SK-N-SH (cell line): ENCODE data around the gene TARS1. TPM values are rescaled to one million over a fixed set of nuclear protein-coding genes. Genes with fewer than 3 reads are reported as not detected.

Experiments used
- CTCF ChIA-PET: fragments of 300-600, 350-600 bp; formaldehyde crosslinking; extraction: SDS; loops from one replicate; lab custom pipeline; 2021; lab: Yijun Ruan, JAX
- POLR2A ChIA-PET: fragments of 350-600 bp; sonication (Branson Sonifier 250); formaldehyde crosslinking; extraction: SDS; loops from one replicate; lab custom pipeline; 2020; ENCODE audit warnings: antibody characterized with exemption, inconsistent platforms; lab: Yijun Ruan, JAX
- DNase-seq: peaks from one replicate; pipeline ENCODE4 v3.0.0; 2012
- H2AFZ ChIP-seq: fragments of 200-600 bp; sonication (generic); 2 replicates; pipeline ENCODE4 v1.8.1; 2016; ENCODE audit warnings: antibody characterized with exemption, mild to moderate bottlenecking, low read depth
- H3F3A ChIP-seq: fragments of 200-600 bp; sonication (generic); replicated peaks from 2 replicates; pipeline ENCODE3; 2016; ENCODE audit warnings: antibody characterized with exemption, mild to moderate bottlenecking; ENCODE audit not compliant: insufficient read depth
- H3K27ac ChIP-seq, 2 experiments: fragments of 200-500 bp in 1 of 2; fragments of 200-600 bp in 1 of 2; sonication (Bioruptor generic) in 1 of 2; sonication (generic), shearing (Covaris generic) in 1 of 2; 2 replicates each; pipeline versions ENCODE4 v1.5.1 to v1.6.1; 2014 to 2016; ENCODE audit warnings: low read depth in 2 of 2, inconsistent platforms in 1 of 2, low read length in 1 of 2, mild to moderate bottlenecking in 1 of 2, mixed read lengths in 1 of 2
- H3K27me3 ChIP-seq: fragments of 200-600 bp; sonication (generic), shearing (Covaris generic); 2 replicates; pipeline ENCODE4 v1.6.1; 2016; ENCODE audit warnings: mixed run types; ENCODE audit not compliant: insufficient read depth
- H3K36me3 ChIP-seq, 2 experiments: fragments of 200-500 bp in 1 of 2; fragments of 200-600 bp in 1 of 2; sonication (Bioruptor generic) in 1 of 2; sonication (generic) in 1 of 2; replicated peaks in 1 of 2; 2 replicates each; pipeline versions ENCODE3 to v1.5.1; 2014 to 2016; ENCODE audit warnings: low read length in 1 of 2, mild to moderate bottlenecking in 1 of 2; ENCODE audit not compliant: insufficient read depth in 2 of 2, control insufficient read depth in 1 of 2
- H3K4me1 ChIP-seq, 2 experiments: fragments of 200-500 bp in 1 of 2; fragments of 200-600 bp in 1 of 2; sonication (Bioruptor generic) in 1 of 2; sonication (generic), shearing (Covaris generic) in 1 of 2; 2 replicates each; pipeline versions ENCODE4 v1.5.1 to v1.6.1; 2014 to 2016; ENCODE audit warnings: low read depth in 1 of 2, low read length in 1 of 2, mixed run types in 1 of 2; ENCODE audit not compliant: insufficient read depth in 2 of 2, control insufficient read depth in 1 of 2
- H3K4me2 ChIP-seq: fragments of 200-600 bp; sonication (generic), shearing (Covaris generic); 2 replicates; pipeline ENCODE4 v1.6.1; 2017; ENCODE audit warnings: mixed run types
- H3K4me3 ChIP-seq, 2 experiments: fragments of 200-500 bp in 1 of 2; fragments of 200-600 bp in 1 of 2; sonication (Bioruptor generic) in 1 of 2; sonication (generic), shearing (Covaris generic) in 1 of 2; 2 replicates each; pipeline versions ENCODE4 v1.5.1 to v1.8.1; 2014 to 2016; ENCODE audit warnings: low read depth in 2 of 2, inconsistent platforms in 1 of 2, low read length in 1 of 2, mild to moderate bottlenecking in 1 of 2, mixed read lengths in 1 of 2, moderate library complexity in 1 of 2
- H3K79me2 ChIP-seq: fragments of 200-600 bp; sonication (generic); 2 replicates; pipeline ENCODE4 v1.8.1; 2017; ENCODE audit warnings: mild to moderate bottlenecking; ENCODE audit not compliant: insufficient read depth
- H3K9ac ChIP-seq: fragments of 200-600 bp; sonication (generic); 2 replicates; pipeline ENCODE4 v1.6.1; 2017; ENCODE audit warnings: mixed run types
- H3K9me2 ChIP-seq: fragments of 200-600 bp; sonication (generic); 2 replicates; pipeline ENCODE4 v1.6.1; 2017; ENCODE audit warnings: mixed run types
- H3K9me3 ChIP-seq: fragments of 200-600 bp; sonication (generic); 2 replicates; pipeline ENCODE4 v1.6.1; 2017; ENCODE audit warnings: mixed run types, mild to moderate bottlenecking, moderate library complexity
- H4K20me1 ChIP-seq: fragments of 200-600 bp; sonication (generic); 2 replicates; pipeline ENCODE4 v1.6.1; 2017; ENCODE audit warnings: mild to moderate bottlenecking, mixed run types; ENCODE audit not compliant: insufficient read depth
- CHD2 ChIP-seq: fragments of 150-350 bp; IDR thresholded peaks from 2 replicates; pipeline ENCODE4 v1.6.1; 2018; ENCODE audit warnings: low read length; ENCODE audit not compliant: partially characterized antibody
- EP300 ChIP-seq, 2 experiments: IDR thresholded peaks; 2 replicates each; pipeline versions ENCODE4 v1.4.0 to v1.6.1; 2012; ENCODE audit warnings: borderline replicate concordance in 1 of 2, low read depth in 1 of 2, low read length in 1 of 2
- EZH2phosphoT487 ChIP-seq: fragments of 200-600 bp; sonication (generic); IDR thresholded peaks from 2 replicates; pipeline ENCODE4 v1.6.1; 2017; ENCODE audit warnings: low read depth, mixed run types, mild to moderate bottlenecking, antibody characterized with exemption, moderate library complexity, borderline replicate concordance
- FOSL2 ChIP-seq: IDR thresholded peaks from 2 replicates; pipeline ENCODE4 v1.4.0; 2012; ENCODE audit warnings: low read depth, mild to moderate bottlenecking, moderate library complexity, borderline replicate concordance
- FOXM1 ChIP-seq: IDR thresholded peaks from 2 replicates; pipeline ENCODE4 v1.4.0; 2012; ENCODE audit warnings: low read depth, mild to moderate bottlenecking
- GABPA ChIP-seq: IDR thresholded peaks from 2 replicates; pipeline ENCODE4 v1.4.0; 2012; ENCODE audit warnings: low read depth, mild to moderate bottlenecking
- GATA2 ChIP-seq: sonication (generic); formaldehyde crosslinking; IDR thresholded peaks from 2 replicates; pipeline ENCODE4 v1.5.0; 2020; ENCODE audit warnings: mild to moderate bottlenecking, missing genetic modification reagents
- JUND ChIP-seq: IDR thresholded peaks from 2 replicates; pipeline ENCODE4 v1.4.0; 2012
- MXI1 ChIP-seq: IDR thresholded peaks from 2 replicates; pipeline ENCODE4 v1.6.1; 2012; ENCODE audit warnings: mild to moderate bottlenecking, low read depth, low read length, improper control_type of control experiment
- POLR2AphosphoS5 ChIP-seq: IDR thresholded peaks from 2 replicates; pipeline ENCODE4 v1.6.1; 2012; ENCODE audit warnings: low read depth, low read length
- RAD21 ChIP-seq: IDR thresholded peaks from 2 replicates; pipeline ENCODE4 v1.6.1; 2012; ENCODE audit warnings: mild to moderate bottlenecking, low read length
- RCOR1 ChIP-seq: fragments of 150-350 bp; IDR thresholded peaks from 2 replicates; pipeline ENCODE4 v1.6.1; 2017; ENCODE audit warnings: antibody characterized with exemption, low read length
- RXRA ChIP-seq: IDR thresholded peaks from 2 replicates; pipeline ENCODE4 v1.4.0; 2012; ENCODE audit warnings: low read depth, mild to moderate bottlenecking, borderline replicate concordance
- TAF1 ChIP-seq: IDR thresholded peaks from 2 replicates; pipeline ENCODE4 v1.6.1; 2012; ENCODE audit warnings: low read depth, mild to moderate bottlenecking, low read length, moderate library complexity, borderline replicate concordance
- TCF12 ChIP-seq: IDR thresholded peaks from 2 replicates; pipeline ENCODE4 v1.4.0; 2012
- YY1 ChIP-seq: IDR thresholded peaks from 2 replicates; pipeline ENCODE4 v1.4.0; 2012; ENCODE audit warnings: low read depth, mild to moderate bottlenecking
- WGBS: methylation state at CpG from one replicate; pipeline ENCODE4 v1.1.6; 2017; ENCODE audit warnings: low lambda C conversion rate; 5-methylcytosine and 5-hydroxymethylcytosine counted together
- polyA plus RNA-seq, 3 experiments: library from polyadenylated mRNA; depleted of rRNA; stranded (reverse); fragments of >200 nt; gene quantifications; 2 replicates each; pipeline ENCODE4 v1.2.3, GENCODE V29; 2012
- TF ChIP-seq, protein P1 (sequence below): IDR thresholded peaks from 2 replicates; pipeline ENCODE4; 2012
- TF ChIP-seq, protein P2 (sequence below): IDR thresholded peaks from 2 replicates; pipeline ENCODE4 v1.4.0; 2012; ENCODE audit warnings: low read depth, borderline replicate concordance
- TF ChIP-seq, protein P3 (sequence below): IDR thresholded peaks from 2 replicates; pipeline ENCODE4 v1.4.0; 2012; ENCODE audit warnings: low read depth, borderline replicate concordance
- TF ChIP-seq, protein P4 (sequence below): fragments of 200-600 bp; sonication (generic); IDR thresholded peaks from 2 replicates; pipeline ENCODE4 v1.6.1; 2017; ENCODE audit warnings: antibody characterized with exemption, mild to moderate bottlenecking, moderate library complexity
- TF ChIP-seq, protein P5 (sequence below): IDR thresholded peaks from 2 replicates; pipeline ENCODE4 v1.4.0; 2012; ENCODE audit warnings: low read depth

Gene TARS1
- polyA plus RNA-seq, 1 of the 3 experiments (the other 2 are of a cell fraction): 58.4 TPM

DNA sequence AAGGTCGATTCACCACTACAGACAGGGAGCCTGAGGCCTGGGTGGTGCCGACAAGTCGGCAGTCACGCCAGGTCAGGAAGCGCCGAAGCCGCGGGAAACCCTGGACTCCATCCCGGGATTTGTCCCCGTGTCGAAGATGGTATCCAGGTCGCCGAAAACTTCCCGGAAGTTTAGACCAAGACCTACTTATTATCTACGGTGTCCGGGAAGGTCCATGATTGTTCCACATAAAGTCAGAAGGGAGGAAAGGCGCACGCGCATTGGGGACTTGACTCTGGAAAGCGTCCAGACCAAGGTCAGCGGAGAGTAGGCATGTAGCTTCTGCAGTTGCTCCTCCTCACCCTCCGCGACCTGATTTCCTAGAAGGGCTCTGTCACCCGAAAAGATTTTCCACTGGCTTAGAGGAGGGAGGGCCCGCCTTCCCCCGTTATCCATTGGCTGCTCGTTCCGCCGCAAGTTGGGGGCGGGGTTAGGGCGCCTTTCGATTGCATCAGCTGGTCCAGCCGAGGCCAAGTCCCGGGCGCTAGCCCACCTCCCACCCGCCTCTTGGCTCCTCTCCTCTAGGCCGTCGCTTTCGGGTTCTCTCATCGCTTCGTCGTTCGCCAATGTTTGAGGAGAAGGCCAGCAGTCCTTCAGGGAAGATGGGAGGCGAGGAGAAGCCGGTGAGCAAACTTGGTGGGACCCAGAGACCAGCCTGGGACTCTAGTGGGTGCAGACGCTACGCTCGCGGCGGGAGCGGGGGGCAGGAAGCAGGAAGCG lies at the start of gene TARS1 (continued):
- TF ChIP-seq, protein P1, sequence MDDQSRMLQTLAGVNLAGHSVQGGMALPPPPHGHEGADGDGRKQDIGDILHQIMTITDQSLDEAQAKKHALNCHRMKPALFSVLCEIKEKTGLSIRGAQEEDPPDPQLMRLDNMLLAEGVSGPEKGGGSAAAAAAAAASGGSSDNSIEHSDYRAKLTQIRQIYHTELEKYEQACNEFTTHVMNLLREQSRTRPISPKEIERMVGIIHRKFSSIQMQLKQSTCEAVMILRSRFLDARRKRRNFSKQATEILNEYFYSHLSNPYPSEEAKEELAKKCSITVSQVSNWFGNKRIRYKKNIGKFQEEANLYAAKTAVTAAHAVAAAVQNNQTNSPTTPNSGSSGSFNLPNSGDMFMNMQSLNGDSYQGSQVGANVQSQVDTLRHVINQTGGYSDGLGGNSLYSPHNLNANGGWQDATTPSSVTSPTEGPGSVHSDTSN: 0 out of 2 replicates have a peak, but pooled peaks have one; percentile 24
- peak; percentile 92 for TF ChIP-seq POLR2AphosphoS5
- TF ChIP-seq RAD21: no peak
- TF ChIP-seq, protein P2, sequence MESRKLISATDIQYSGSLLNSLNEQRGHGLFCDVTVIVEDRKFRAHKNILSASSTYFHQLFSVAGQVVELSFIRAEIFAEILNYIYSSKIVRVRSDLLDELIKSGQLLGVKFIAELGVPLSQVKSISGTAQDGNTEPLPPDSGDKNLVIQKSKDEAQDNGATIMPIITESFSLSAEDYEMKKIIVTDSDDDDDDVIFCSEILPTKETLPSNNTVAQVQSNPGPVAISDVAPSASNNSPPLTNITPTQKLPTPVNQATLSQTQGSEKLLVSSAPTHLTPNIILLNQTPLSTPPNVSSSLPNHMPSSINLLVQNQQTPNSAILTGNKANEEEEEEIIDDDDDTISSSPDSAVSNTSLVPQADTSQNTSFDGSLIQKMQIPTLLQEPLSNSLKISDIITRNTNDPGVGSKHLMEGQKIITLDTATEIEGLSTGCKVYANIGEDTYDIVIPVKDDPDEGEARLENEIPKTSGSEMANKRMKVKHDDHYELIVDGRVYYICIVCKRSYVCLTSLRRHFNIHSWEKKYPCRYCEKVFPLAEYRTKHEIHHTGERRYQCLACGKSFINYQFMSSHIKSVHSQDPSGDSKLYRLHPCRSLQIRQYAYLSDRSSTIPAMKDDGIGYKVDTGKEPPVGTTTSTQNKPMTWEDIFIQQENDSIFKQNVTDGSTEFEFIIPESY: no peak
- no peak for TF ChIP-seq TCF12
- TF ChIP-seq MXI1: no peak; the same call in 1 of the 2 replicates
- TF ChIP-seq GABPA: peak; percentile 78
- peak; percentile 62; the same call in 1 of the 2 replicates for TF ChIP-seq YY1
- TF ChIP-seq, protein P3, sequence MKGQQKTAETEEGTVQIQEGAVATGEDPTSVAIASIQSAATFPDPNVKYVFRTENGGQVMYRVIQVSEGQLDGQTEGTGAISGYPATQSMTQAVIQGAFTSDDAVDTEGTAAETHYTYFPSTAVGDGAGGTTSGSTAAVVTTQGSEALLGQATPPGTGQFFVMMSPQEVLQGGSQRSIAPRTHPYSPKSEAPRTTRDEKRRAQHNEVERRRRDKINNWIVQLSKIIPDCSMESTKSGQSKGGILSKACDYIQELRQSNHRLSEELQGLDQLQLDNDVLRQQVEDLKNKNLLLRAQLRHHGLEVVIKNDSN: peak; percentile 17; the same call in 1 of the 2 replicates
- no peak for TF ChIP-seq RXRA

DNA sequence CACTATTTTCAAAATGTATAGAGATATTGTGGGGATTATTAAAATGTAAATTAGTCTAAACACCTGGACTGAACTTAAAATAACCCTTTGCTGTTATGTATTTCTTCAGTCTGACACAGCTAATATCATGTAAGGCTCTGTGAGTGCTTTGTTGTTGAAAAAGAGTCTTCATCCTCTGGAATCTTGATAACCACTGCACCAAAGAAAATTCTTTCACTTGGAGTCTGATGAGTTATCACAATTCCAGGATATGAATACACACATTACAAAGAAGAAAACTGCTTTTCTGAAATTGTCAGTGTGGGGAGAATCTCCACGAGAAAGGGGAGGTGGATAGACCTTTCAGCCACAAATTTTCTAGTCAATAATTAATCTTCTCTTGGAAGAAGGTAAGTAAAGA lies 42.3 kb upstream of the TARS1 start:
- H3K4me2 ChIP-seq: no peak overlapping the region
- ChIA-PET CTCF (no interaction called here), POLR2A (no interaction called here)
- H3K79me2 ChIP-seq: no peaks in the 10 kb centered on the region
- no peaks in the 10 kb centered on the region for H3K36me3 ChIP-seq
- H3K4me1 ChIP-seq: peaks cover 3 to 11% of the 10 kb centered on the region in 2 experiments; a peak in 3 of 4 replicates
- no peaks in the 10 kb centered on the region for H4K20me1 ChIP-seq
- H3K9ac ChIP-seq: no peak overlapping the region
- DNase-seq: no peak
- H3K27me3 ChIP-seq: no peaks in the 10 kb centered on the region
- peaks cover 42% of the 10 kb centered on the region for H3F3A ChIP-seq
- no peak overlapping the region; the same call in 1 of the 2 replicates for H2AFZ ChIP-seq
- H3K27ac ChIP-seq: peak overlapping the region in 1 of 2 experiments; percentile 22; a peak in 1 of 4 replicates
- WGBS: 29% methylated on average over 1 of the region's 1 CpG
- no peak overlapping the region for H3K4me3 ChIP-seq
- H3K9me2 ChIP-seq: no peaks in the 10 kb centered on the region
- no peaks in the 10 kb centered on the region for H3K9me3 ChIP-seq
- TF ChIP-seq FOSL2 (no peak), TAF1 (no peak), JUND (no peak), RCOR1 (no peak), POLR2AphosphoS5 (no peak), FOXM1 (no peak), RXRA (no peak), EZH2phosphoT487 (no peak), CHD2 (no peak), GATA2 (no peak), MXI1 (no peak), EP300 (IDR thresholded peaks at IDR 0.05; ENCODE audit: borderline replicate concordance in 1 of 2, low read depth in 1 of 2, low read length in 1 of 2) (no peak)
- TF ChIP-seq, protein P4, sequence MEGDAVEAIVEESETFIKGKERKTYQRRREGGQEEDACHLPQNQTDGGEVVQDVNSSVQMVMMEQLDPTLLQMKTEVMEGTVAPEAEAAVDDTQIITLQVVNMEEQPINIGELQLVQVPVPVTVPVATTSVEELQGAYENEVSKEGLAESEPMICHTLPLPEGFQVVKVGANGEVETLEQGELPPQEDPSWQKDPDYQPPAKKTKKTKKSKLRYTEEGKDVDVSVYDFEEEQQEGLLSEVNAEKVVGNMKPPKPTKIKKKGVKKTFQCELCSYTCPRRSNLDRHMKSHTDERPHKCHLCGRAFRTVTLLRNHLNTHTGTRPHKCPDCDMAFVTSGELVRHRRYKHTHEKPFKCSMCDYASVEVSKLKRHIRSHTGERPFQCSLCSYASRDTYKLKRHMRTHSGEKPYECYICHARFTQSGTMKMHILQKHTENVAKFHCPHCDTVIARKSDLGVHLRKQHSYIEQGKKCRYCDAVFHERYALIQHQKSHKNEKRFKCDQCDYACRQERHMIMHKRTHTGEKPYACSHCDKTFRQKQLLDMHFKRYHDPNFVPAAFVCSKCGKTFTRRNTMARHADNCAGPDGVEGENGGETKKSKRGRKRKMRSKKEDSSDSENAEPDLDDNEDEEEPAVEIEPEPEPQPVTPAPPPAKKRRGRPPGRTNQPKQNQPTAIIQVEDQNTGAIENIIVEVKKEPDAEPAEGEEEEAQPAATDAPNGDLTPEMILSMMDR: no peak
- TF ChIP-seq, protein P1: no peak
- TF ChIP-seq, protein P5, sequence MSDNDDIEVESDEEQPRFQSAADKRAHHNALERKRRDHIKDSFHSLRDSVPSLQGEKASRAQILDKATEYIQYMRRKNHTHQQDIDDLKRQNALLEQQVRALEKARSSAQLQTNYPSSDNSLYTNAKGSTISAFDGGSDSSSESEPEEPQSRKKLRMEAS: no peak
- TF ChIP-seq, protein P2: no peak
